Nephron (organoid): ENCODE measurements around the gene RELN.

ENCODE experiments used
- H3K27ac Mint-ChIP-seq, 3 experiments: 2 replicates each; pipeline ENCODE4 v1.8.0; 2020; ENCODE audit warnings: mixed read lengths in 3 of 3, mild to moderate bottlenecking in 2 of 3, moderate library complexity in 1 of 3
- H3K27me3 Mint-ChIP-seq: 2 replicates; pipeline ENCODE4 v1.8.0; 2021; ENCODE audit warnings: low read depth, mild to moderate bottlenecking, moderate library complexity, mixed read lengths
- H3K36me3 Mint-ChIP-seq: 2 replicates; pipeline ENCODE4 v1.8.0; 2020; ENCODE audit warnings: low read depth, mixed read lengths
- H3K4me1 Mint-ChIP-seq: 2 replicates; pipeline ENCODE4 v1.8.0; 2020; ENCODE audit warnings: mixed read lengths
- H3K4me3 Mint-ChIP-seq, 3 experiments: 2 replicates each; pipeline ENCODE4 v1.8.0; 2020; ENCODE audit warnings: mild to moderate bottlenecking in 3 of 3, mixed read lengths in 3 of 3, moderate library complexity in 2 of 3
- H3K9me3 Mint-ChIP-seq: 2 replicates; pipeline ENCODE4 v1.8.0; 2020; ENCODE audit warnings: mixed read lengths
- CTCF ChIP-seq, 3 experiments: fragments of 200-600 bp; sonication (generic); IDR thresholded peaks; one replicate each; pipeline ENCODE4 v1.5.0; 2021; ENCODE audit warnings: antibody characterized with exemption in 3 of 3; ENCODE audit not compliant: unreplicated experiment in 3 of 3

Gene RELN

GRCh38 chr7:103940382-103941268 lies 48.8 kb downstream of the RELN start:
- Mint-ChIP-seq H3K4me3 (no peak overlapping the region), H3K4me1 (no peaks in the 10 kb centered on the region)

GRCh38 chr7:103937680-103938079 lies 51.8 kb downstream of the RELN start:
- no peaks in the 10 kb centered on the region for H3K4me1 Mint-ChIP-seq
- no peak overlapping the region for H3K4me3 Mint-ChIP-seq
- no peaks in the 10 kb centered on the region for H3K27me3 Mint-ChIP-seq
- H3K36me3 Mint-ChIP-seq, result no peaks in the 10 kb centered on the region
- H3K27ac Mint-ChIP-seq, result no peak overlapping the region
- H3K9me3 Mint-ChIP-seq, result no peaks in the 10 kb centered on the region
- TF ChIP-seq CTCF (IDR thresholded peaks at IDR 0.05; ENCODE audit: unreplicated experiment in 3 of 3), result no peak

More at GRCh38 chr7:103940382-103941268, 48.8 kb downstream of the RELN start:
- no peak for TF ChIP-seq CTCF (IDR thresholded peaks at IDR 0.05; ENCODE audit: unreplicated experiment in 3 of 3)
- Mint-ChIP-seq H3K27me3 (no peaks in the 10 kb centered on the region), H3K36me3 (no peaks in the 10 kb centered on the region), H3K9me3 (no peaks in the 10 kb centered on the region), H3K27ac (no peak overlapping the region)

GRCh38 chr7:103936558-103936957 lies 52.9 kb downstream of the RELN start:
- TF ChIP-seq CTCF (IDR thresholded peaks at IDR 0.05; ENCODE audit: unreplicated experiment in 3 of 3), result no peak
- Mint-ChIP-seq H3K27me3 (no peaks in the 10 kb centered on the region), H3K4me1 (no peaks in the 10 kb centered on the region), H3K36me3 (no peaks in the 10 kb centered on the region), H3K9me3 (no peaks in the 10 kb centered on the region), H3K27ac (no peak overlapping the region), H3K4me3 (no peak overlapping the region)

GRCh38 chr7:103934508-103934907 lies 55.0 kb downstream of the RELN start:
- Mint-ChIP-seq H3K4me1 (no peaks in the 10 kb centered on the region), H3K27ac (no peak overlapping the region), H3K4me3 (no peak overlapping the region), H3K36me3 (no peaks in the 10 kb centered on the region), H3K27me3 (no peaks in the 10 kb centered on the region), H3K9me3 (no peaks in the 10 kb centered on the region)
- TF ChIP-seq CTCF (IDR thresholded peaks at IDR 0.05; ENCODE audit: unreplicated experiment in 3 of 3), result no peak

- no peak for TF ChIP-seq CTCF (IDR thresholded peaks at IDR 0.05; ENCODE audit: unreplicated experiment in 3 of 3)
- Mint-ChIP-seq H3K4me3 (no peak overlapping the region), H3K36me3 (no peaks in the 10 kb centered on the region), H3K9me3 (no peaks in the 10 kb centered on the region), H3K4me1 (no peaks in the 10 kb centered on the region), H3K27me3 (no peaks in the 10 kb centered on the region), H3K27ac (no peak overlapping the region)
These were observed 57.1 kb downstream of the RELN start for GRCh38 chr7:103932389-103932788.

- no peaks in the 10 kb centered on the region for H3K9me3 Mint-ChIP-seq
- no peak for TF ChIP-seq CTCF (IDR thresholded peaks at IDR 0.05; ENCODE audit: unreplicated experiment in 3 of 3)
- H3K4me3 Mint-ChIP-seq, result no peak overlapping the region
- H3K27ac Mint-ChIP-seq, result no peak overlapping the region
- H3K4me1 Mint-ChIP-seq, result no peaks in the 10 kb centered on the region
- H3K36me3 Mint-ChIP-seq, result no peaks in the 10 kb centered on the region
- no peaks in the 10 kb centered on the region for H3K27me3 Mint-ChIP-seq
These were observed 59.6 kb downstream of the RELN start for GRCh38 chr7:103929901-103930311.
